ENCODE measurements around the gene KRT36.

Gene KRT36

GRCh38 chr17:41476866-41477815 is 12.6 kb downstream of the KRT36 start:
- DNase-seq (ENCODE audit: low read depth in 2 of 2) = no peak

- DNase-seq (ENCODE audit: low read depth in 2 of 2) = no peak
Measured at GRCh38 chr17:41475421-41475820, 14.3 kb downstream of the KRT36 start.

GRCh38 chr17:41474863-41475262 is 14.8 kb downstream of the KRT36 start:
- DNase-seq (ENCODE audit: low read depth in 2 of 2) = no peak

GRCh38 chr17:41468346-41468745 is 21.4 kb downstream of the KRT36 start:
- no peak for DNase-seq (ENCODE audit: low read depth in 2 of 2)

GRCh38 chr17:41467561-41467960 is 22.1 kb downstream of the KRT36 start:
- no peak for DNase-seq (ENCODE audit: low read depth in 2 of 2)

- no peak for DNase-seq (ENCODE audit: low read depth in 2 of 2)
Measured at GRCh38 chr17:41466988-41467387, 22.7 kb downstream of the KRT36 start, which contains the start of gene KRT32. Gene KRT32, minus strand, starts transcription at chr17:41467386. Its CDS starts 61 bp downstream, at chr17:41467325.

GRCh38 chr17:41464682-41465081 is 25.0 kb downstream of the KRT36 start:
- DNase-seq (ENCODE audit: low read depth in 2 of 2) = no peak

- no peak for DNase-seq (ENCODE audit: low read depth in 2 of 2)
Measured at GRCh38 chr17:41464173-41464572, 25.5 kb downstream of the KRT36 start.

- no peak for DNase-seq (ENCODE audit: low read depth in 2 of 2)
Measured at GRCh38 chr17:41463746-41464145, 26.0 kb downstream of the KRT36 start.

GRCh38 chr17:41462705-41463104 is 27.0 kb downstream of the KRT36 start:
- no peak for DNase-seq (ENCODE audit: low read depth in 2 of 2)

- no peak for DNase-seq (ENCODE audit: low read depth in 2 of 2)
Measured at GRCh38 chr17:41457676-41458075, 32.0 kb downstream of the KRT36 start.

GRCh38 chr17:41456204-41456603 is 33.5 kb downstream of the KRT36 start:
- DNase-seq (ENCODE audit: low read depth in 2 of 2) = no peak

GRCh38 chr17:41455236-41455635 is 34.5 kb downstream of the KRT36 start:
- DNase-seq (ENCODE audit: low read depth in 2 of 2) = no peak

GRCh38 chr17:41453066-41453465 is 36.6 kb downstream of the KRT36 start:
- DNase-seq (ENCODE audit: low read depth in 2 of 2) = no peak

GRCh38 chr17:41452281-41452680 is 37.4 kb downstream of the KRT36 start:
- no peak for DNase-seq (ENCODE audit: low read depth in 2 of 2)

- no peak for DNase-seq (ENCODE audit: low read depth in 2 of 2)
Measured at GRCh38 chr17:41451154-41451728, 38.5 kb downstream of the KRT36 start.

- DNase-seq (ENCODE audit: low read depth in 2 of 2) = no peak
Measured at GRCh38 chr17:41449008-41449407, 40.7 kb downstream of the KRT36 start.

- DNase-seq (ENCODE audit: low read depth in 2 of 2) = no peak
Measured at GRCh38 chr17:41448506-41448905, 41.2 kb downstream of the KRT36 start.

GRCh38 chr17:41446806-41447205 is 42.9 kb downstream of the KRT36 start:
- DNase-seq (ENCODE audit: low read depth in 2 of 2) = no peak

- DNase-seq (ENCODE audit: low read depth in 2 of 2) = no peak
Measured at GRCh38 chr17:41444640-41445039, 45.1 kb downstream of the KRT36 start.

- no peak for DNase-seq (ENCODE audit: low read depth in 2 of 2)
Measured at GRCh38 chr17:41444186-41444585, 45.5 kb downstream of the KRT36 start.

- no peak for DNase-seq (ENCODE audit: low read depth in 2 of 2)
Measured at GRCh38 chr17:41442739-41443138, 47.0 kb downstream of the KRT36 start.

GRCh38 chr17:41440531-41441033 is 49.1 kb downstream of the KRT36 start, which contains the start of gene KRT38:
Gene KRT38, minus strand, starts transcription at chr17:41440983. Its CDS starts 62 bp downstream, at chr17:41440921.
- no peak for DNase-seq (ENCODE audit: low read depth in 2 of 2)

All from stimulated activated CD8-positive, alpha-beta memory T cell treated with anti-CD3 and anti-CD28 coated beads, Interleukin-7, amount 100 ng/mL, for 4 hours (primary cell).